ENCODE measurements around the gene ROR2.

GRCh38 chr9:91933556-91934352 lies 16.3 kb downstream of the ROR2 start:
- no peak for TF ChIP-seq CTCF (IDR thresholded peaks at IDR 0.05)
- no peak for TF ChIP-seq POLR2A (IDR thresholded peaks at IDR 0.05; ENCODE audit: low read depth)
- no peak for TF ChIP-seq POLR2AphosphoS5 (IDR thresholded peaks at IDR 0.05)
- no peak for TF ChIP-seq EP300 (IDR thresholded peaks at IDR 0.05)
